GM20431 (cell line): ENCODE results near the gene HELZ2.
"Not testable (repeated sequence)": the region's sequence is repeated elsewhere in the genome, so short reads cannot be mapped to it uniquely, and the experiment has no call there.

ENCODE experiments used
- in situ Hi-C: fragments of 300-500 bp; cut with MseI, MboI; formaldehyde crosslinking; loops from one replicate; pipeline ENCODE4 v1.15.0; 2020; ENCODE audit warnings: low sequenced_read_pairs; ENCODE audit not compliant: unreplicated experiment

Gene HELZ2

DNA sequence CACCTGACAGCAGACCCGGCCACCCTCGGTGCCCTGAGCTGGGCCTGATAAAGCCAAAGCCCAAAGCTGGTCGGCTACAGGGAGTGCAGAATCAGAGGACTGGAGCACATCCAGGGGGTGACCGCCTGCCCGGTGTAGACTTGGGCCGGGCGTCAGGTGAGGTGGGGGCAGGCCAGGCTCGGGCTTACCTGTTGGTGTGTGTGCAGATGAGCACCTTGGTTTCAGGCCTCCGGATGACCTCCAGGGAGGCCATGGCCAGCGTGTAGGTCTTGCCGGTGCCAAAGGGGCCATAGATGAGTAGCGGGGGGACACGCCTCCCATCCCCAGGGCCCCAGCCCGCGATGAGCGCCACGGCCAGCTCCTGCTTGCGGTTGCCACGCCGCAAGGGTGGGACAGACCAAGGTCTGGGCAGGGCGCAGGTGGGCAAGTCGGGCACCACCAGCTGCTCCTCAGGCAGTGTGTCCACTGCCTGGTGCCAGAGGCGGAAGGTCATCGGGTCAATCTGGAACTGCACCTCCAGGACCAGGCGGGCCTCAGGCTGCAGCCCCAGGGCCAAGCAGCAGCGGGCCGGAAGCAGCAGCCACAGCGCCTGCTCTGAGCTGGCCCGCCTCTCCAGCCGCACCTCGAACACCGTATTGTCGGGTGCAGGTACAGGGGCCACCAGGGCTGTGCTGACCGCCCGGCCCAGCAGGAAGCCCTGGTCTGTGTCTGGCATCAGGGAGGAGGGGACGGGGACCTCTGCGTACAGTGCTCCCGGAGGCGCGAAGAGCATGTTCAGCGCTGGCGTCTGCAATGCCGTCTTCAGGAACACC lies 5.7 kb downstream of the HELZ2 start:
- in situ Hi-C loops: no loop called here

DNA sequence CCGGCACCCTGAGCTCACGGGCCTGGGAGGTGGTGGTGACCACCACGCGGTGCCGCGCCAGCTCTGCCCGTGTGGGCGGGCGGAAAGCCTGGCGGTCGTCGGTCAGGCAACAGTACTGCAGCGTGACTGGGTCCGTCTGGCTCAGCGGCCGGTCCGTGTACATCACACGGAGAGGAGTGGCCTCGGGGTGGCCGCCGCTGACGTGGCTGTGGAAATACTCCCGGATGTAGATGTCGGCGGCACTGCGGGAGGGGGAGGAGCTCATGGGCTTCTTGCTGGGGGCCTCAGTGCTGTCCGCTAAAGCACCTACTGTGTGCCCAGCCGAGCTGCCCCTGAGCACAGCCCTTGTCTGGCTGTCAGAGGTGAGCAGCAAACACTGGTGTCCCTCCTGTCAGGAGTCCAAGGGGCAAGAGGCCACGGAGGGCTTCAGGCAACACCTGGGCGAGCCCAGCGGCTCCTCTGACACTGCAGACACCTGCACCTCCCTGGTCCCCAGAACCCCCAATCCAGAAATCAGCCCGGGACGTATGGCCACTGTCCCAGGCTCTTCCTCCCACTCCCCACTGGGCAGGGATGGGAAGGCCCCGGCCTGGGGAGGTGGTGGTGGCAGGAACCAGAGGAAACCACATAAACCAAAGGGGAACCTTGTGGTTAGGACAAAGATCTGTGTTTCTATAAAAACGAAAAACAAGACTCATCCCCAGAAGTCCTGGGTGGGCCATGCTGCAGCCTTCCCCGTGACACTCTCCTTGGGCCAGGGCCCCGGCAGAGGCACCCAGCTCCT lies 6.5 kb downstream of the HELZ2 start:
- in situ Hi-C loops: no loop called here

GRCh38 chr20:63567136-63567385 lies 7.0 kb downstream of the HELZ2 start:
- in situ Hi-C loops: no loop called here

DNA sequence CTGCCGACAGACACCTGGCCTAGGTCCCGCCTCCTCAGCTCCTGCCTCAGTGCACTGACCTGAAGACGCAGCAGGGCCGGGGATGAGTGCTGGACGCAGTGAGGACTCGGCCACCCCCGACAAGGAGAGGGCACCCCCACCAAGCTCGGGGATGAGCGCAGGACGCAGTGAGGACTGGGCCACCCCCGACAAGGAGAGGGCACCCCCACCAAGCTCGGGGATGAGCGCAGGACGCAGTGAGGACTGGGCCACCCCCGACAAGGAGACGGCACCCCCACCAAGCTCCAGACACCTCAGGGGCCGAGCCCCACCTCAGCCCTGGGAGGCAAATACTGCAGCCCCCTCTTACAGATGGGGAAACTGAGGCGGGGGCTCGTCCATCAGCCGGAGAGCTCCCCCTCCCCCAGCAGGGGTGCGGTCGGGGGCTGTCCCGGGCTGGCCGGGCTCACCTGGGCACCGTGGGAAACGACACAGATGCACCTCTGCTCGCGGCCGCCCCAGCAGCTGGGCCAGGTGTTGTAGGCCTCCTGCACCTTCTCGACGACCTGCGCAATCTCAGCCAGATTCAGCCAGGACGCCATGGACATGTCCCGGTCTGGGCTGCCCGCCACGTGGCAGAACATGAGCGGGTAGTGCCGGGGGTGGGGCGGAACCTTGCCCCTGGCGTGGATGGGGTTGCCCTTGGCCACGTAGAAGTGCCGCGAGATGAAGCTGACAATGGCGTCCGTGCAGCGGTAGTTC lies 7.5 kb downstream of the HELZ2 start:
- in situ Hi-C loops: no loop called here

- in situ Hi-C loops: no loop called here
Observed at GRCh38 chr20:63565699-63566335, 8.2 kb downstream of the HELZ2 start.

DNA sequence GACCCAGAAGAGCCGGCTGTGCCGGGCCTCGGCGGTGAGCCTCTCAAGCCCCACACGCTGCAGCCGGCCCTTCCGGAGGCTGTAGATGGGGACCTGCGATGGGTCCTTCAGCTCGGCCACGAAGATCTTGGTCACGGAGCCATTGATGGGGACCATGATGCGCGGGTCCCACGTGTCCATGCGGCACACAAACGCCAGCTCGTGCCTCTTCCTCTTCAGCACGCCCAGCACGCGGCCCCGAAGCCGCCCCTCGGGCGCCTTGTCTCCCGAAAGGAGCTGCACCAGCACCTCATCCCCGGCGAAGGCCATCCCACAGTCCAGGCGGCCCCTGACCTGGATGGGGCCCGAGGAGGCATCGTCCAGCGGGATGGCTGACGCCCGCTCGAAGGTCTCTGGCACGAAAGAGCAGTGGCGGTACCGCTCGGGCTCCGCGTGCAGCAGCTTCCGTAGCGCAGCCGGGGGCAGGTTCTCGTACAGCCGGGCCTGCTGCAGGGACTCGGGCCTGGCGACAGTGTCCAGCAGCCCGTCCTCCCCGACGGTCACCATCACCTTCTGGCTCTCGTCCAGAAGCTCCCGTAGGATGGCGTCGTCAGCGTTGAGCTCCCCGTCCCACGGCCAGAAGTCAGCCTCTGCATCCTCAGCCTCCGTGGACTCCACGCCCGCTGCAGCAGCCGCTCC lies 8.9 kb downstream of the HELZ2 start:
- in situ Hi-C loops: no loop called here

- in situ Hi-C loops: no loop called here
Observed at GRCh38 chr20:63564036-63564810, 9.8 kb downstream of the HELZ2 start.

GRCh38 chr20:63563225-63563935 lies 10.7 kb downstream of the HELZ2 start:
- in situ Hi-C loops: no loop called here

DNA sequence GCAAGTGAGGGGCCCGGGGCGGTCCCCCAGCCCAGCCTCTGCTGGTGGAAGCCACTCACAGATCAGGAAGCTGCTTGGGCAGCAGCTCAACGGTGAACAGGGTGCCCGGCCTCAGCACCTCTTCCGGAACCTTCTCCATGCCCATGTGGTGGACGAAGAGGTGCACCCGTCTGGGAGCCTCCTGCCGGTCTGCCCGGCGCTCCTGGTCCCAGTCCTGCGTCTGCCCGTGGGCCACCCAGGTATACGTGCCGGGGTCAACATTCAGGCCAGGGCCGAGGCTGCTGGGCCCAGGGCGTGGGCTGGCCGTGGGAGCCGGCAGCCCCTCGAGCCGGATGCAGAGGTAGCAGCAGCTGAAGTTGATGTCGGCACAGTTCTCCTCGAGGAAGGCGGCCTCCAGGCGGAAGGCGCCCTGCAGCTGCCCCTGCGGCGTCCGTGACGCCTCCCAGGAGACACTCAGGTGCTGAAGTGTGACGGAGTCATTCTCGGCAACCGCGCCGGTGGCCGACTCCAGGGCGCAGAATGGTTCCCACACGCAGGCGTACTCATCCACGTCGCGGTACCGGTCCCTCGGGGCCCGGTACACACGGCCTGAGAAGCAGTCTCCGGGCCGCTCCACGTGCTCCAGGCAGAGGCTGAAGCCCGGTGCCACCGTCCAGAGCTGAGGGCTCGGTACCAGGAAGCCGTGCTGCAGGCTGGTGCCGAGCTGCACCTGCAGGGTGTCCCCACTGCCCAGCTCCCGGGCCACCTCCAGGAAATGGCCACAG lies 11.4 kb downstream of the HELZ2 start:
- in situ Hi-C loops: no loop called here

GRCh38 chr20:63561624-63562396 lies 12.2 kb downstream of the HELZ2 start:
- in situ Hi-C loops: no loop called here

DNA sequence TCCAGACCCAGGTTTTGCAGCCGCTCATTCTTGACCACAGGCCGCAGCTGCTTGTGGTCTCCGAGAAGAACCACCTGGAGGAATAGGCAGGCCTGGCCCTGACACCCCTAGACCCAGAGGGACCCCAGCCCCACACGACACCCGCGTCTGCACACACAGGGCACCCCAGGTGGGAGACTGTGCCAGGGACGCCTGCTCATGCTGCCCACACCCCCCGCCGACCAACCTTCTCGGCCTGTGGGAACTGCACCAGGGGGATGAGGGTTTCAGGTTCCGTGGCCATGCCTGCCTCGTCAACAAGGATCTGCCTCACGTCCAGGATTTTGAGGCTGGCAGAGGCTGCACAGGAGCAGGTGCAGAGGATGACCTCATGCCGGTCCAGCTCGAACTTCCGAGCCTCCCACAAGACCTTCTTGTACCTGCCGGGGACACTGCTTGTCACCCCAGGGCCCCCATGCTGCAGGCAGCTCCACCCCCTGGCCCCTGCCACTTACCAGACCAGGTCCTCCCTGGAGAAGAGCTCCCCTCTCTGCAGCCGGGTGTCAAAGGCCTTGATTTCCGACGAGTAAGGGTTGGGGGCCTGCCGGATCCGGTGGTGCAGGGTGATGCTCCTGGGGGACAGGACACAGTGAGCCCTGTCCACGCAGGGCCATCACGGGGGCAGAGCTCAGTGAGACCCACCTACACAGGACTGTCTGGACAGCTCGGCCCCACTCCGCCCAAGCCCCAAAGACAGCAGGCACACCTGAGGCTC lies 13.0 kb downstream of the HELZ2 start:
- in situ Hi-C loops: no loop called here

DNA sequence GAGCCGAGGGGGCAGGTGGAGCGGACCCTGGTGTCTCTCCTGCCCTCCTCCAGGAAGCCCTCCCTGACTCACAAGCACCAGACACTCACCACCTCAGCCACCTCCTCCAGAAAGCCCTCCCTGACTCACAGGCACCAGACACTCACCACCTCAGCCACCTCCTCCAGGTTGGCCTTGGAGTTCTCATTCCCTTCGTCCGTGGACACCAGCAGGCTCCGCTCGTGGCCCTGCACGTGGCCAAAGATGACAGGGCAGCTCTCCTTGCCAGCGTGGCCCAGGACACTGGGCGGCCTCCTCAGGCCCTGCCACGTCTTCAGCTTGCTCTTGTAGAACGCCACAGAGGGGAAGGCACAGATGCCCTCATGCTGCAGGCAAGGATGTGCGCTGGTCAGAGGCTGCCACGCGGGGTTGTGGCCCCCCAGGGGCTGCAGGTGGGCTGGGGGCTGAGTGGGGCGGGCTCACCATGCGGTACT lies 13.7 kb downstream of the HELZ2 start:
- in situ Hi-C loops: no loop called here

DNA sequence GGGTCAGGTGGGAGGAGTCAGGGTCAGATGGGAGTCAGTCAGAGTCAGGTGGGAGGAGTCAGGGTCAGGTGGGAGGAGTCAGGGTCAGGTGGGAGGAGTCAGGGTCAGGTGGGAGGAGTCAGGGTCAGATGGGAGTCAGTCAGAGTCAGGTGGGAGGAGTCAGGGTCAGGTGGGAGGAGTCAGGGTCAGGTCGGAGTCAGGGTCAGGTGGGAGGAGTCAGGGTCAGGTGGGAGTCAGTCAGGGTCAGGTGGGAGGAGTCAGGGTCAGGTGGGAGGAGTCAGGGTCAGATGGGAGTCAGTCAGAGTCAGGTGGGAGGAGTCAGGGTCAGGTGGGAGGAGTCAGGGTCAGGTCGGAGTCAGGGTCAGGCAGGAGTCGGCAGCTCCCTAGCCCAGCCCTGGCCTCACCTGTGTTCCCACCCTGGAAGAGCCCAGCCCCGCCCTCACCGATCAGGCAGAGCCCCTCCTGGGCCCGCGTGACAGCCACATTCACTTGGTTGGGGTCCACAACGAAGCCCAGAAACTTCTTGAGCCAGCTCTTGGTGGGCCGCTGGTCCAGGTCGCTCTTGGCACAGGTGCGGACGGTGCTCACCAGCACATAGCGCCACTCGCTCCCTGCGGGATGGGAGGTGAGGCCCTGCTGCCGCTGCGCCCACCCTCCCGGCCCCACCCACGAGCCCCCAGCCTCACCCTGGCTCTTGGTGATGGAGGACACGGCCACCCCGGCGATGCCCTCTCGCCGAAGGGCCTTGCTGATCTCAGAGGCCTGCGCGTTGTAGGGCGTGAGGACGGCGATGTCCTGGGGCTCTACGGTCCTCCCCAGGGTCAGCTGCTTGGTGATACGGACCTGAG lies 14.3 kb downstream of the HELZ2 start:
- in situ Hi-C loops: not testable (repeated sequence)

DNA sequence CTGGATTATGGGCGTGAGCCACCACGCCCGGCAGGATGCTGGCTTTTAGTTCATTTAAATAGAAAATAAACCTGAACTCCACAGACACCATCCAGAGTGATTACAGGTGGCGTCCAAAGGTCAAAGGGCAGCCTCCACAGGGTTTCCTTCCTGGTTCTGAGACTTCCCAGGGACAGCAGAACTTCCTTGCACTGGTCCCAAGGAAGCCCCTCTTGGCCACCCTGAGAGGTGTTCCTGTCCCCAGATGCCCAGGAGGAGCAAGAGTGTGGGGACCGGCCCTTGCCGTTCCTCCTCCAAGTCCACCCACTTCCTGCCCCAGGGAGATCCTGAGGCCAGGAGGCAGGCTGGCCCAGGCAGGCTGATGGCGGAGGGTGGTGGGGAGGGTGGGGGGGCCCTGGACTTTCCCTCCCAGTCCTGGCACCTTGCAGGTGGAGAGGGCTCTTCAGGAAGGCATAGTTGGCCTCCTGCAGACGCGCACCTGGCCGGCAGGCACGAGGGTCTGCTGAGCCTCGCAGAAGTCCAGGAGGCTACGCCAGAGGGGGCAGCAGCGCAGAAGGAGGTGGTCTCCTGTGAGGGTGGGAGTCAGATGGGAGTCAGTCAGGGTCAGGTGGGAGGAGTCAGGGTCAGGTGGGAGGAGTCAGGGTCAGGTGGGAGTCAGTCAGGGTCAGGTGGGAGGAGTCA lies 15.1 kb downstream of the HELZ2 start:
- in situ Hi-C loops: no loop called here

- in situ Hi-C loops: no loop called here
Observed at GRCh38 chr20:63557481-63557891, 16.6 kb downstream of the HELZ2 start.
